ENCODE data around the gene NPM3.

NPM3 gene, protein sequence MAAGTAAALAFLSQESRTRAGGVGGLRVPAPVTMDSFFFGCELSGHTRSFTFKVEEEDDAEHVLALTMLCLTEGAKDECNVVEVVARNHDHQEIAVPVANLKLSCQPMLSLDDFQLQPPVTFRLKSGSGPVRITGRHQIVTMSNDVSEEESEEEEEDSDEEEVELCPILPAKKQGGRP

GRCh38 chr10:101782811-101783735, at the start of gene NPM3:
TSS of gene NPM3 (minus strand) at chr10:101783446. CDS start at chr10:101783390, 56 bp downstream.
- peak; percentile 85 to 96 for DNase-seq (ENCODE audit: low read depth in 1 of 2, low spot score in 1 of 2)
- no peak for TF ChIP-seq JUND (IDR thresholded peaks at IDR 0.05; ENCODE audit: low read depth)
- in situ Hi-C loops (cut with HindIII; ENCODE audit: low pct_unique_long_range_greater_than_20kb, low sequenced_read_pairs): no loop called here

GRCh38 chr10:101832325-101832771, 49.1 kb upstream of the NPM3 start:
- no peak for TF ChIP-seq JUND (IDR thresholded peaks at IDR 0.05; ENCODE audit: low read depth)
- DNase-seq (ENCODE audit: low read depth in 1 of 2, low spot score in 1 of 2): no peak
- in situ Hi-C loops (cut with HindIII; ENCODE audit: low pct_unique_long_range_greater_than_20kb, low sequenced_read_pairs): no loop called here

DNA sequence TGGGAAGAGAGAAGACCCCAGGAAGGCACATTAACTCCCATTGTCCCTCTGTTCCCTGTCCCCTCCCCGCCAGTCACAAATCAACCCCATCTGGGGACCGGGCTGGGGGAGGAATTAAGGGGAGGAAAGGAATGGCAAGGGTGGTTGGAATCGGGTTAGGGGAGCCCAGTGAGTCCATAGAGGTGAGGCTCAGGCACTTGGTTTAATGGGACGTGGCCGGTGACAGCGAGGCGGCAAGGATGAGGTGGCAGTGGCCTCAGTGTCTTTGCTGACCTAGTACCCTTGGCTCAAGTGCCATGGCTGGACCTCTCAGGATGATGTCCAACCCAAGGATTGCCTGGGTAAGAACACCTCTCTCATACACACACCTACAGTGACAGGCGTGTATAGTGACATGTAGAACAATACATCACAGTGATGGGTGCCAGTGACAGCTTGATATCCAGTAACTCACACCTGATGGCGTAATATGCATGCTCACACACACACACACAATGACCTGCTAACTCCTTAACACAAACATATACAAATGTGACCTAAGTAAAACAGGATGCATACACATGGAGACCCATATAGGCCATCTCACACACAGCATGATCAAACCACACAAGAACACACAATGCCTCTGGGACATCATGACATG, 48.0 kb upstream of the NPM3 start:
- in situ Hi-C loops (cut with HindIII; ENCODE audit: low pct_unique_long_range_greater_than_20kb, low sequenced_read_pairs): no loop called here
- DNase-seq (ENCODE audit: low read depth in 1 of 2, low spot score in 1 of 2): no peak
- no peak for TF ChIP-seq JUND (IDR thresholded peaks at IDR 0.05; ENCODE audit: low read depth)

- peak; percentile 96 to 98 for DNase-seq (ENCODE audit: low read depth in 1 of 2, low spot score in 1 of 2)
- in situ Hi-C loops (cut with HindIII; ENCODE audit: low pct_unique_long_range_greater_than_20kb, low sequenced_read_pairs): no loop called here
- TF ChIP-seq JUND (IDR thresholded peaks at IDR 0.05; ENCODE audit: low read depth): no peak
These were observed 47.3 kb upstream of the NPM3 start for GRCh38 chr10:101830322-101831168.

DNA sequence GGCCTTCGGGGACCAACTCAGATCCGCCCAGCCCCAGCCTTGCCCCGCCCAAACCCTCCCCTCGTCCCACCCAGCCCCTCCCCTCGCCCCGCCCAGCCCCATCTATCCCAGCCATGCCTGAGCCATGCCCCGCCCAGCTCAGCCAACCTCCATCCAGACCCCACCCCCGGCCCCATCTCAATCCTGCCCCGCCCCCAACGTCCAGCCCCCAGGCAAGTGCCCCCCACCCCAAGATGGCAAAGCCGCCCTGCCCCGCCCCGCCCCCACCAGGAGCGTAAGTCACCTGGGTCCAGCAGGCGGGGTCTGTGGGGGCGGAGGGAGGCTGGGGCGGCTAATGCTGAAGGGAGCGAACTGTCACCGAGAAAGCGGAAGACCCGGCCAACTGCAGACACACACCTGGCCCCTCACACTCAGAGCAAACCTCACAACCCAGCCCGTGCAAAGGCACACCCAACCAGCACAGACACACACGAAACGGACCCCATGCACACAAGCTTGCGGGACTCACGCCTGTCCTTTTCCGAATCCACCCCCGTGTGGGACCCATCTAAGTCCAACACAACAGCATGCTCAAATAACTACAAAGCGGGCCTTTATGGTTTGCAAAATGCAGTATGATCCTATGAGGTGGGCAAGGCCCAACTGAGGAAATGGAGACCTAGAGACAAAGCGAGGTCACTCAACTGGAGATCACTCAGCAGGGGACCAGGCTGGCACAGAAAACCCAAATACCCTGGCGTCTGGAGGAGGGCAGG, 46.5 kb upstream of the NPM3 start:
- DNase-seq (ENCODE audit: low read depth in 1 of 2, low spot score in 1 of 2): no peak
- in situ Hi-C loops (cut with HindIII; ENCODE audit: low pct_unique_long_range_greater_than_20kb, low sequenced_read_pairs): no loop called here
- no peak for TF ChIP-seq JUND (IDR thresholded peaks at IDR 0.05; ENCODE audit: low read depth)

GRCh38 chr10:101828766-101829551, 45.7 kb upstream of the NPM3 start:
- in situ Hi-C loops (cut with HindIII; ENCODE audit: low pct_unique_long_range_greater_than_20kb, low sequenced_read_pairs): no loop called here
- DNase-seq (ENCODE audit: low read depth in 1 of 2, low spot score in 1 of 2): no peak
- no peak for TF ChIP-seq JUND (IDR thresholded peaks at IDR 0.05; ENCODE audit: low read depth)

DNA sequence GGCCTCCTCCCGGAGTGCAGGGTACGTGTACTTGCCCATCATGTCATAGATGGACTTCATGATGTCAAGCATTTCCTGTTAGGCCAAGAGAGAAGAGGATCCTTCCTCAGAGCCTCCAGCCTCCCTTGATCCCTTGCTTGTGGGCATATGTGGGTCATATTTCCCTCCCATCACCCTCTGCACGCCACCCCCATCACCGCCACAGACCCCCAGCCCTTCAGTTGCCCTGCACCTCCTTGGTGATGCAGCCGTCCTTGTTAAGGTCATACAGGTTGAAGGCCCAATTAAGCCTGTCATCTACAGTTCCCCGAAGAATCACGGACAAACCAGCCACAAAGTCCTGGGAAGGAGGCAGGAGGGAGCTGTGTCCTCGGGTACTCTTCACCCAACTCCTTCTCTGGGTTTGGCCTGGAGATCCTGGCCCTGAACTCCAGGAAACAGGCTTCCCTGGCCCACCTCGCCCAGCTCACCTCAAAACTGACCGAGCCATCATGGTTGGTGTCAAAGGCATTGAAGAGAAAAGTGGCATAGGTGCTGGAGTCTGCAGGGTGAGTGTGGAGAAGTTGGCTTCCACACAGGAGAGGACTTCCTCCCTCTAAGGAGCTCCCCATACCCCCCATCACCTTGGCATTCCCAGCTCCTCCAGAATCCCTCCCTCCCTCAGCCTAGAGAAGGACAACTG, 44.8 kb upstream of the NPM3 start:
- no peak for DNase-seq (ENCODE audit: low read depth in 1 of 2, low spot score in 1 of 2)
- no peak for TF ChIP-seq JUND (IDR thresholded peaks at IDR 0.05; ENCODE audit: low read depth)
- in situ Hi-C loops (cut with HindIII; ENCODE audit: low pct_unique_long_range_greater_than_20kb, low sequenced_read_pairs): no loop called here

DNA sequence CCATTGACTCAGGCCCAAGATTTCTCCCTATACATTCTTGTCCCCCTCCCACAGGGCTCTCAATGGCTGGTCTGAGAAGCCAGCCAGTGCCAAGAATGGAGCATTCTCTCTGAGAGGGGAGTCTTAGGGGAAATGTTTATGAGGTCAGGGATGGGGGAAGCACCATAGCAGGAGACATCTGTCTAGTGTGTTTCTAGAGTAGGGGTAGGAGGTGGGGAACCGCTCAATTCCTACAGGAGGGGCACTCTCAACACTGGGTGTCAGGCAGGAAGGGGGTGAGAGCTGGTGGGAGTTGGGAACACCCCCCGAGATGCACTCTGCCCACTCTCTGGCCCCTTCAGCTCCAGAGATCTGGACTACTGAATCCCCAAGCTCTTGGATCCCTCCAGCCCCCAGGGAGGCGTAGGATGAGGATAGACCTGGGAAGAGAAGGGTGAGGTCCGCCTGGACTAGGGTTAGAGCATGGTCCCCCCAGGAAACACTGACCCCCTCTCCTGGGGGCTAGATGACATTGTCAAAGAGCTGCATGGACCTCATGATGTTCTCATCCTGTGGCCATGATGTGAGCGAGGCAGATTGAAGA, 43.7 kb upstream of the NPM3 start:
- DNase-seq (ENCODE audit: low read depth in 1 of 2, low spot score in 1 of 2): no peak
- in situ Hi-C loops (cut with HindIII; ENCODE audit: low pct_unique_long_range_greater_than_20kb, low sequenced_read_pairs): no loop called here
- no peak for TF ChIP-seq JUND (IDR thresholded peaks at IDR 0.05; ENCODE audit: low read depth)

- no peak for DNase-seq (ENCODE audit: low read depth in 1 of 2, low spot score in 1 of 2)
- TF ChIP-seq JUND (IDR thresholded peaks at IDR 0.05; ENCODE audit: low read depth): no peak
- in situ Hi-C loops (cut with HindIII; ENCODE audit: low pct_unique_long_range_greater_than_20kb, low sequenced_read_pairs): no loop called here
These were observed 41.5 kb upstream of the NPM3 start for GRCh38 chr10:101824736-101825135.
